Activated CD8-positive, alpha-beta memory T cell treated with anti-CD3 and anti-CD28 coated beads, Interleukin-2, amount 10 ng/mL, durations not matched to agents 7 days and 5 days (primary cell): ENCODE results near the gene SLC2A13. TPM values are rescaled to one million over a fixed set of nuclear protein-coding genes. Genes with fewer than 3 reads are reported as not detected.

ENCODE experiments used
- ATAC-seq: fragments of 150-1000 bp; cut with Tn5 transposase; one replicate; pipeline ENCODE4 v1.10.0; 2021; ENCODE audit warnings: moderate library complexity
- CTCF ChIA-PET: fragments of 350-600 bp; sonication (Branson Sonifier 250); formaldehyde crosslinking; loops from one replicate; lab custom pipeline; 2021; ENCODE audit warnings: antibody characterized with exemption; lab: Charles Lee
- DNase-seq: peaks from one replicate; pipeline ENCODE4 v3.0.0-alpha.2; 2020
- H3K27ac Mint-ChIP-seq: one replicate; pipeline ENCODE4 v1.8.0; 2021; ENCODE audit warnings: mild to moderate bottlenecking, mixed read lengths
- H3K27me3 Mint-ChIP-seq: one replicate; pipeline ENCODE4 v1.8.0; 2021; ENCODE audit warnings: mixed read lengths
- H3K36me3 Mint-ChIP-seq: one replicate; pipeline ENCODE4 v1.8.0; 2021; ENCODE audit warnings: mild to moderate bottlenecking, mixed read lengths
- H3K4me1 Mint-ChIP-seq: one replicate; pipeline ENCODE4 v1.8.0; 2021; ENCODE audit warnings: mixed read lengths
- H3K4me3 Mint-ChIP-seq: one replicate; pipeline ENCODE4 v1.8.0; 2021; ENCODE audit warnings: mild to moderate bottlenecking, moderate library complexity, mixed read lengths
- H3K9me3 Mint-ChIP-seq: one replicate; pipeline ENCODE4 v1.8.0; 2022; ENCODE audit warnings: low read depth, mixed read lengths
- total RNA-seq, 2 experiments: library from RNA; stranded (reverse); gene quantifications; one replicate each; pipeline ENCODE4 v1.2.3, GENCODE V29; 2021

The SLC2A13 gene
- total RNA-seq, 2 experiments from 2014 or later: 7.8 to 8.0 TPM

- Mint-ChIP-seq H3K4me1 (no peaks in the 10 kb centered on the region), H3K36me3 (peaks cover 5% of the 10 kb centered on the region), H3K4me3 (no peak overlapping the region), H3K9me3 (peaks cover 5% of the 10 kb centered on the region), H3K27ac (no peak overlapping the region), H3K27me3 (no peaks in the 10 kb centered on the region)
- DNase-seq (no peak), ATAC-seq (no peak)
- CTCF ChIA-PET: interaction anchor here (0.8 to 2.2 kb wide), 3 partner anchors 18 to 151 kb away, joined by 3 to 8 read pairs (median 3); no protein-coding TSS in a partner anchor
These were observed 112.6 kb downstream of the SLC2A13 start for GRCh38 chr12:39993268-39993667.

- Mint-ChIP-seq H3K27me3 (no peaks in the 10 kb centered on the region), H3K9me3 (no peaks in the 10 kb centered on the region), H3K4me1 (no peaks in the 10 kb centered on the region), H3K27ac (no peak overlapping the region), H3K36me3 (no peaks in the 10 kb centered on the region), H3K4me3 (no peak overlapping the region)
- DNase-seq (peak; percentile 69), ATAC-seq (peak; percentile 86)
- CTCF ChIA-PET: interaction anchor here (0.6 to 1.9 kb wide), 7 partner anchors 15 to 548 kb away, joined by 3 to 6 read pairs (median 3); no protein-coding TSS in a partner anchor
These were observed 115.5 kb downstream of the SLC2A13 start for GRCh38 chr12:39990122-39991101.

DNA sequence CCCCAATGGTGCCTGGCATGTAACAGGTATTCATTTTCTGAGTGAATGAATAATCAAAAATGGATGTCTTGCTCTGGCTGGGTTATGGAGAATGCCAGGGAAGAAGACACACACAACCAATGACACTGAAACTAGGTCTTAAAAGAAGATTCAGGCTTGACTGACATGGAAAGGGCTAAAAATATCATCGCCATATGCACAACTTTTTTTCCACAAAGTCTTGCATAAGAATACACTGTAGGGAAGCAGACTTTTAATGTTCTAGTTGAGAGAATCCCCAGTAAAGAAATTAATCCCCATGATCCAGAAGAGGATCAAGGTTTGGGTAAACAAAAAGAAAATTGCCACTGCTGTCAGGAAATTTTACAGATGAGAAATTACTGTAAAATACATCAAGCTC, 116.4 kb downstream of the SLC2A13 start:
- no peaks in the 10 kb centered on the region for H3K9me3 Mint-ChIP-seq
- no peaks in the 10 kb centered on the region for H3K36me3 Mint-ChIP-seq
- H3K4me1 Mint-ChIP-seq: no peaks in the 10 kb centered on the region
- CTCF ChIA-PET: interaction anchor here (0.6 to 0.7 kb wide), 2 partner anchors 15 to 617 kb away, joined by 3 read pairs; no protein-coding TSS in a partner anchor
- no peak overlapping the region for H3K4me3 Mint-ChIP-seq
- no peak for ATAC-seq
- H3K27me3 Mint-ChIP-seq: no peaks in the 10 kb centered on the region
- DNase-seq: no peak
- no peak overlapping the region for H3K27ac Mint-ChIP-seq

GRCh38 chr12:39988574-39988973, 117.3 kb downstream of the SLC2A13 start:
- ATAC-seq: no peak
- DNase-seq: no peak
- H3K27ac Mint-ChIP-seq: no peak overlapping the region
- H3K27me3 Mint-ChIP-seq: no peaks in the 10 kb centered on the region
- H3K9me3 Mint-ChIP-seq: no peaks in the 10 kb centered on the region
- H3K4me1 Mint-ChIP-seq: no peaks in the 10 kb centered on the region
- CTCF ChIA-PET: no interaction called here
- H3K36me3 Mint-ChIP-seq: no peaks in the 10 kb centered on the region
- no peak overlapping the region for H3K4me3 Mint-ChIP-seq

DNA sequence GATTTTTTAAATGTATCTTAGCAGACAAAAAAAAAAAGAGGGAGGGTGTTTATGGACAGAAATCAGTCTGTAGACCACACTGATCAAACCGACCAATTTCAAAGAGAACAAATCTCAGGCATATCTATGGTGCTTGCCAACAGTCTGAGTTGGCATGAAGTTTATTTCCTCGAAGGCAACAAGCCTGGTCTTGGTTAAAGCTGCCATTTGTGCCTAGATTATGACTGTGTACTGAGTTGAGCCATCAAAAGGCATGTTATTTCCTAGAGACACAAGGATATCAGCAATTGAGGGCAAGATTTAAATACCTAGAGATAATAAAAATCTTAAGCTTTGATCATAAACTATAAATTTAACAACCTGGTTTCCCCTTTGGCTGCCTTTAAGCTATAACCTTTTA, 119.2 kb downstream of the SLC2A13 start:
- no peak overlapping the region for H3K4me3 Mint-ChIP-seq
- H3K27ac Mint-ChIP-seq: no peak overlapping the region
- ATAC-seq: no peak
- DNase-seq: no peak
- H3K9me3 Mint-ChIP-seq: no peaks in the 10 kb centered on the region
- H3K4me1 Mint-ChIP-seq: no peaks in the 10 kb centered on the region
- H3K27me3 Mint-ChIP-seq: no peaks in the 10 kb centered on the region
- H3K36me3 Mint-ChIP-seq: no peaks in the 10 kb centered on the region
- CTCF ChIA-PET: interaction anchor here (0.5 to 1.5 kb wide), 3 partner anchors 25 to 668 kb away, joined by 3 to 4 read pairs (median 3); no protein-coding TSS in a partner anchor

- CTCF ChIA-PET: no interaction called here
- Mint-ChIP-seq H3K9me3 (no peaks in the 10 kb centered on the region), H3K36me3 (no peaks in the 10 kb centered on the region), H3K27me3 (no peaks in the 10 kb centered on the region), H3K4me3 (no peak overlapping the region), H3K4me1 (no peaks in the 10 kb centered on the region), H3K27ac (no peak overlapping the region)
- ATAC-seq (no peak), DNase-seq (no peak)
These were observed 121.2 kb downstream of the SLC2A13 start for GRCh38 chr12:39984670-39985069.

DNA sequence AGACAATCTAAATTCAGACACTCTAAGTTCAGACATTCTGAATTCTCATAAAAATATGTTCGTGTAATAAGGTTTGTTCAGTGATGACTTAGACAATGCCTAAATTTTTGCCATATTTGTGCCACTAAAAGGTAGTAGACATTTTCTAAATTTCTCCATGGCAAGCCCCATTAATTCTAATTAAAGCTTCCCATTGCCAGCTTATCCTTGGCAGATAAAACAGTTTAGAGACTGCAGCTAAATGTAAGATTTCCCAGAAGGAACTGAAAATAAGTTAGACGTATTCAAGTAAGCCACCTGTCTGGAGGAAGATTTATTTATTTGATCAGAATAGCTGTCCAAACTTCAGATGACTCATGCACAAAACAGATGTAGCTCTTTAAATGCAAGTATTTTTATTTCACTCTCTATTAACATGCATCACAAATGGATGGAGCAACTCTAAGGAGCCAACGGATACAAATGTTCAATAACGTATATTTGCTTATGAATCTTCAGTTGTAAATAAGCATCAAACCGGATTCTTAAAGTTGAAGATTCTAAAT, 130.4 kb downstream of the SLC2A13 start:
- CTCF ChIA-PET: no interaction called here
- H3K4me3 Mint-ChIP-seq: no peak overlapping the region
- DNase-seq (no peak), ATAC-seq (no peak)
- no peaks in the 10 kb centered on the region for H3K4me1 Mint-ChIP-seq
- H3K27me3 Mint-ChIP-seq: no peaks in the 10 kb centered on the region
- no peaks in the 10 kb centered on the region for H3K36me3 Mint-ChIP-seq
- no peak overlapping the region for H3K27ac Mint-ChIP-seq
- no peaks in the 10 kb centered on the region for H3K9me3 Mint-ChIP-seq

DNA sequence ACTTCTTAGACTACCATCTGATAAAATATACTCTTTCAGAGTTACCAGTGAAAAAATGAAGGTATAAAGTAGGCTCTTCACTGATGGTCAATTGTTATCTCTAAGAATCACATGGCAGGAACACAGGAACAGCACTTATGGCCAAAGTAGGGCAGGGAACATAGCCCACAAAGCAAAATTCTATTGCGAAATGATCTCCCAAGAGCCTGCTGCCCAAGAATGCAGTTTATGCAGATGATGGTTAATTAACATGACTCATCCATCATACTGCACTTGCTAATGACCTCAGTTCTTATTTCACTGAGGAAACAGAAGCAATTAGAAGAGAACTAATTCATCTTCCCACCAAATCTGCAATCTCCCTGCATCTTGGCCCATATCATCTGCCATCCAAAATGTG, 133.8 kb downstream of the SLC2A13 start:
- Mint-ChIP-seq H3K4me3 (no peak overlapping the region), H3K27ac (no peak overlapping the region), H3K4me1 (no peaks in the 10 kb centered on the region), H3K9me3 (no peaks in the 10 kb centered on the region), H3K27me3 (no peaks in the 10 kb centered on the region), H3K36me3 (no peaks in the 10 kb centered on the region)
- ATAC-seq (no peak), DNase-seq (no peak)
- CTCF ChIA-PET: interaction anchor here (1.2 kb wide), 1 partner anchor 13 kb away, joined by 3 read pairs; no protein-coding TSS in a partner anchor

- ATAC-seq (no peak), DNase-seq (no peak)
- Mint-ChIP-seq H3K4me1 (no peaks in the 10 kb centered on the region), H3K27me3 (no peaks in the 10 kb centered on the region), H3K9me3 (no peaks in the 10 kb centered on the region), H3K27ac (no peak overlapping the region), H3K4me3 (no peak overlapping the region), H3K36me3 (no peaks in the 10 kb centered on the region)
- CTCF ChIA-PET: interaction anchor here (1.2 kb wide), 1 partner anchor 12 kb away, joined by 3 read pairs; no protein-coding TSS in a partner anchor
These were observed 134.5 kb downstream of the SLC2A13 start for GRCh38 chr12:39971348-39971747.

- H3K9me3 Mint-ChIP-seq: no peaks in the 10 kb centered on the region
These were observed 139.2 kb downstream of the SLC2A13 start for GRCh38 chr12:39966721-39967120.

DNA sequence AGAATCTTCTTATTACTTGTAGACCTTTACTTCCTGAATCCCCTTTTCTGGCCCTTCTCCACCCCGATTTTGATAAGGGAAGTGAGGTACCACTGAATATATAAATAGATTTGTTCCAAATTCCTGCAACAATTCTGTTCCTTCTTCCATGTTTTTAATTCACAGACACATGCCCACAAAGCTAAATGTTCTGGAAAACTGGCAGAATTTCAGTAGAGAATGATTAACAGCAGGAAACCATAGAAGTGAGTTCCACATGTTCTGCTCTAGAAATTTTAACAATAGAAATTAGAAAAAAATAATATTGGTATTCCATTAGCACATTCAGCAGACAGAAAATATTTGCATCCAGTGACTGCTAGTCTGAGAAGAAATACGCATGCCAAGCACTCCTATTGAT, 139.6 kb downstream of the SLC2A13 start:
- CTCF ChIA-PET: no interaction called here
- no peak for DNase-seq
- no peak for ATAC-seq
- Mint-ChIP-seq H3K36me3 (no peaks in the 10 kb centered on the region), H3K27ac (no peak overlapping the region), H3K4me1 (no peaks in the 10 kb centered on the region), H3K4me3 (no peak overlapping the region), H3K9me3 (no peaks in the 10 kb centered on the region), H3K27me3 (no peaks in the 10 kb centered on the region)

More at GRCh38 chr12:39966721-39967120, 139.2 kb downstream of the SLC2A13 start:
- CTCF ChIA-PET: no interaction called here
- DNase-seq: no peak
- H3K27ac Mint-ChIP-seq: no peak overlapping the region
- ATAC-seq: no peak
- H3K4me1 Mint-ChIP-seq: no peaks in the 10 kb centered on the region
- no peaks in the 10 kb centered on the region for H3K36me3 Mint-ChIP-seq
- H3K4me3 Mint-ChIP-seq: no peak overlapping the region
- no peaks in the 10 kb centered on the region for H3K27me3 Mint-ChIP-seq

DNA sequence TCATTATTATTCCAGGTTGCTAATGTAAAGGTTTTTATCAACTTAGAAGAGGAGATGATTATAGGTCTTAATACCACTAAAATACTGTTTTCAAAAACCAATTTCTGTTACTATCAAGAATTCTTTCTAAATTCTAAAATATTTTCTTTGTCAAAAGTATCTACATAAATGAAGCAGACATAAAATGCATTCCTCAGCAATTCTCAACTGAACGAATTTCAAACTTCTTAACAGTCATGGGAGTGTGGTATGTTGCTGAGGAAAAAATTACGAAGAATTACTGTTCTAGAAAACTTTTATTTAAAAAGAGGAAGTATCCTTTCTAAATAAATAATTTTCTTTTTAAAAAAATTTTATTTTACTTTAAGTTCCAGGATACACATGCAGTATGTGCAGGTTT, 146.4 kb downstream of the SLC2A13 start:
- no peaks in the 10 kb centered on the region for H3K9me3 Mint-ChIP-seq
- ATAC-seq: no peak
- no peak overlapping the region for H3K27ac Mint-ChIP-seq
- no peaks in the 10 kb centered on the region for H3K4me1 Mint-ChIP-seq
- CTCF ChIA-PET: interaction anchor here (0.8 kb wide), 1 partner anchor 13 kb away, joined by 3 read pairs; no protein-coding TSS in a partner anchor
- no peak for DNase-seq
- H3K27me3 Mint-ChIP-seq: no peaks in the 10 kb centered on the region
- no peaks in the 10 kb centered on the region for H3K36me3 Mint-ChIP-seq
- H3K4me3 Mint-ChIP-seq: no peak overlapping the region

DNA sequence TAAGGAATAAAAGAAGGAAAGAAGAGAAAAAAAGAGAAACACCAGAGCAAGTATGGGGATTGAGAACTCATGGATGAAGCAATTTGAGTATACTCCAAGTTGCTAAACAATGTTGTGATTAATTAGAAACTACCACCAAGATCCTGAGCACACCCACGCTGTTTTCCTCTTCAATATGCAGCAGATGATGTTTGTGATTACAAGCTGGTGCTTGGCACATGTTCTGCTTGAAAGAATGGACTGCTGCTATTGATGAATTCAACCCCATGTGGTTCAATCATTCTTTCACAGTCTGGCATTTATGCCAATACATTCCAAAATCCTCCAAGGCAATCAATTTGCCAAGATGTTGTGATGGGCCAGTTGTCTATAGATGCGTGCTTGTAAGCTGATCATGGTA, 146.8 kb downstream of the SLC2A13 start:
- CTCF ChIA-PET: interaction anchor here (0.8 kb wide), 1 partner anchor 13 kb away, joined by 3 read pairs; no protein-coding TSS in a partner anchor
- no peak for DNase-seq
- no peak for ATAC-seq
- H3K27me3 Mint-ChIP-seq: no peaks in the 10 kb centered on the region
- H3K27ac Mint-ChIP-seq: no peak overlapping the region
- H3K4me3 Mint-ChIP-seq: no peak overlapping the region
- H3K36me3 Mint-ChIP-seq: no peaks in the 10 kb centered on the region
- H3K9me3 Mint-ChIP-seq: no peaks in the 10 kb centered on the region
- H3K4me1 Mint-ChIP-seq: no peaks in the 10 kb centered on the region
